ENCODE results near the gene HOXC6. TPM values are rescaled to one million over a fixed set of nuclear protein-coding genes. Genes with fewer than 3 reads are reported as not detected.

HOXC6 gene
- total and polyA plus RNA-seq, 9 donors = 3.9 to 56.1 (median 23.3) TPM

DNA sequence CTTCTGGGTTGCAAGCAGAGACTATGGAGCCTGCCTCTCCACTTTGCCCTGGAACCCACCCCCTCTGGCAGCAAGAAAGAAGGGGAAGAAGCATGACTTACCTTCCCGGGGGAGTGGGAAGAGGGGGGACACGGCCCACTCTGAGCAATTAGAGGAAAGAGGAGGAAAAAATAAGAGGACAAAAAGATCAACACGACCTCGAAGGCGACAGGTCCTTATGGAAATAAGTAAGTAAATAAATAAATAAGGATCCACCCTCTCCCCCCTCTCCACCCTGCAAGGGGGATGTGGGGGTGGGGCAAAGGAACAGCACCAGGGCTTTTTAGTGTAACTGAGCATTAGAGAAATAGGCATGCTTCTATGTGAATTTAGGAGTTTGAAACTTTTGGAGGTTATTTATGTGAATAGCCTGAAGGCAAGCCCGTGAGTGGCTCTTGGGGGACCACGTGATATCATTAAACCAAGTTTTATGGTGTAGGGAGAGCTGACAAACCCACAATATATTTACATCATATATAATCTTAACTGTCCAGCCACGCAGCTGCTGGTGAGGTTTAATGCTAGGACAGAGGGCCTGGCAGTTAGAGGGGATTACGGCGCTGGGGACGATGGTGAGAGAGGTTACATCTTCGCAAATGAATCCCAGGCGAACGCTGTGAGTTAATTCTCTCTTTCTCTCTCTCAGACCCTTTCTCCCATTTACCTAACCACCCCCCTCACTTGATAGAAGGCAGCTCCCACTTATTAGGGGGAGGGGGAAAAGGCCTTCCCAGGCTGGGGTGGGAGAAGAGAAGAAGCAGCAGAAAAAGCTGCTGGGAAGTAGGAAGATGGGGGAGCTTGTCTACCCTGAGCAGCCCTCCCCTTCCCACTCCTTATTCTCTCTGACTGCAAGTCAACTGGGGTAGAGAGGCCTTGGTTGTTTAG lies 9.4 kb downstream of the HOXC6 start:
- Histone ChIP-seq H3K27ac (peak overlapping the region in 1 of 2 donors; percentile 86), H3K4me1 (ENCODE audit: insufficient read depth) (peaks cover 22% of the 10 kb centered on the region), H3K4me3 (no peak overlapping the region), H3K9me3 (no peaks in the 10 kb centered on the region), H3K27me3 (no peaks in the 10 kb centered on the region), H3K36me3 (no peaks in the 10 kb centered on the region)
- intact Hi-C loops (cut with DNase I) = loop anchor here in 3 of 4 donors (5.0 to 10.0 kb wide), 2 partner anchors 87 to 90 kb away; no protein-coding TSS in a partner anchor
- TF ChIP-seq CTCF (IDR thresholded peaks at IDR 0.05) (no peak), POLR2A (IDR thresholded peaks at IDR 0.05) (no peak), EP300 (IDR thresholded peaks at IDR 0.05) (no peak)
- peak in 2 of 5 donors; percentile 18 to 32 for DNase-seq
- WGBS, 3 donors = 21 to 48% (median 31%) methylated on average over 14 of the region's 14 CpGs

DNA sequence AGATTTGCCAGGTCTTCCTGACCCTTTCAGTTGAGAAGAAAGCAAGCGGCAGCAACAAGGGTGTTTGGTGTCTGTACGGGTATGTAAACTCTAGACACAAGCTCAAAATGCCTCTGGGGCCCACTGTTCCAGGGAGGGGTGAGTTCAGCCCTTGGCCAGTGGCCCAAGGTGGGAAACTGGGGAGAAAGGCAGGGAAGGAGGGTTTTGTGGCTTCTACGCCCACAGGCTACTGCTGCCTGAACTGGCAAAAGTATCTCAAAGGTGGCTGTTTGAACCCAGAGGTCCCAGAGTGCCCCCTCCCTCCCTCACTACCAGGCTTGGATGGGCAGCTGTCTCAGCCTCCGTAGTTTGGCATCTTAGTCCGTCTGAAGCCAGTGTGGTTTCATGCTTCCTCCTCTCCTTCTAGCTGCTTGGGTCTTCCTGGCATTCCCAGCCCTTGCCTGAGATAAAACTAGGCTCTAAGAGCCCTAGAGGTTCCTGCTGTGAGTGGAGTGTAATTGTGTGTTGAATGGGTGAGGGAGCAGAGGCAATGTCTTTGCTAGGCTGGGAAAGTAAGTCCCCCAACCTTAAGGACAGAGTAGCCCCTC lies 10.1 kb downstream of the HOXC6 start:
- H3K4me3 ChIP-seq = no peak overlapping the region
- no peaks in the 10 kb centered on the region for H3K36me3 ChIP-seq
- no peak for TF ChIP-seq POLR2A (IDR thresholded peaks at IDR 0.05)
- no peak for TF ChIP-seq EP300 (IDR thresholded peaks at IDR 0.05)
- TF ChIP-seq CTCF (IDR thresholded peaks at IDR 0.05) = no peak
- intact Hi-C loops (cut with DNase I) = loop anchor here in 3 of 4 donors (5.0 to 10.0 kb wide), 2 partner anchors 86 to 89 kb away; no protein-coding TSS in a partner anchor
- no peaks in the 10 kb centered on the region for H3K9me3 ChIP-seq
- 9 to 18% (median 17%) methylated on average over 5 of the region's 5 CpGs for WGBS, 3 donors
- DNase-seq = peak; percentile 31 to 69 (median 45)
- H3K4me1 ChIP-seq (ENCODE audit: insufficient read depth) = peaks cover 26% of the 10 kb centered on the region
- no peaks in the 10 kb centered on the region for H3K27me3 ChIP-seq
- H3K27ac ChIP-seq = peak overlapping the region; percentile 22 to 86

- H3K27ac ChIP-seq = peak overlapping the region in 1 of 2 donors; percentile 86
- no peak overlapping the region for H3K4me3 ChIP-seq
- H3K4me1 ChIP-seq (ENCODE audit: insufficient read depth) = peaks cover 26% of the 10 kb centered on the region
- TF ChIP-seq CTCF (IDR thresholded peaks at IDR 0.05) (no peak), POLR2A (IDR thresholded peaks at IDR 0.05) (no peak), EP300 (IDR thresholded peaks at IDR 0.05) (no peak)
- H3K27me3 ChIP-seq = no peaks in the 10 kb centered on the region
- DNase-seq = peak; percentile 62 to 75 (median 70)
- no peaks in the 10 kb centered on the region for H3K9me3 ChIP-seq
- intact Hi-C loops (cut with DNase I) = loop anchor here in 3 of 4 donors (5.0 to 10.0 kb wide), 2 partner anchors 86 to 88 kb away; no protein-coding TSS in a partner anchor
- WGBS, 3 donors = 30 to 37% (median 37%) methylated on average over 8 to 9 of the region's 9 CpGs
- no peaks in the 10 kb centered on the region for H3K36me3 ChIP-seq
These were observed 10.7 kb downstream of the HOXC6 start for GRCh38 chr12:54038871-54039414.

- DNase-seq = peak; percentile 72 to 86 (median 79)
- Histone ChIP-seq H3K36me3 (no peaks in the 10 kb centered on the region), H3K27ac (peak overlapping the region in 1 of 2 donors; percentile 86), H3K9me3 (no peaks in the 10 kb centered on the region), H3K4me3 (no peak overlapping the region), H3K27me3 (no peaks in the 10 kb centered on the region), H3K4me1 (ENCODE audit: insufficient read depth) (peaks cover 26% of the 10 kb centered on the region)
- no peak for TF ChIP-seq POLR2A (IDR thresholded peaks at IDR 0.05)
- intact Hi-C loops (cut with DNase I) = loop anchor here in 3 of 4 donors (5.0 to 10.0 kb wide), 2 partner anchors 85 to 88 kb away; no protein-coding TSS in a partner anchor
- 10 to 13% (median 11%) methylated on average over 16 of the region's 16 CpGs for WGBS, 3 donors
These were observed 11.3 kb downstream of the HOXC6 start for GRCh38 chr12:54039417-54040147.
